ENCODE data around the gene BORA. TPM values are rescaled to one million over a fixed set of nuclear protein-coding genes. Genes with fewer than 3 reads are reported as not detected.

Gene BORA
- total and polyA plus RNA-seq, 2 of the 13 experiments (the other 11 are each of a cell fraction or from before 2014, with no cell fraction given) = 4.0 to 17.4 TPM

GRCh38 chr13:72727417-72728289 is at the start of gene BORA, which contains the start of gene MZT1 (continued):
- TF ChIP-seq HOXA3 (CRISPR knock-in tag; IDR thresholded peaks at IDR 0.05) (peak; percentile 91), ZNF607 (CRISPR knock-in tag; IDR thresholded peaks at IDR 0.05; ENCODE audit: borderline replicate concordance) (peak; percentile 77; the same call in 1 of the 2 replicates), ARHGAP35 (CRISPR knock-in tag; IDR thresholded peaks at IDR 0.05; ENCODE audit: borderline replicate concordance) (no peak), HNRNPL (IDR thresholded peaks at IDR 0.05; ENCODE audit: low read depth, low read length) (no peak), ZNF230 (CRISPR knock-in tag; IDR thresholded peaks at IDR 0.05) (no peak; the same call in 1 of the 2 replicates), U2AF2 (IDR thresholded peaks at IDR 0.05; ENCODE audit: low read depth, low read length) (no peak), ZNF709 (CRISPR knock-in tag; IDR thresholded peaks at IDR 0.05) (no peak; the same call in 1 of the 2 replicates), MXI1 (IDR thresholded peaks at IDR 0.05; ENCODE audit: borderline replicate concordance, low read depth, low read length) (peak; percentile 100), HIVEP1 (CRISPR knock-in tag; IDR thresholded peaks at IDR 0.05) (peak; percentile 67; the same call in 1 of the 2 replicates), DBP (CRISPR knock-in tag; IDR thresholded peaks at IDR 0.05; ENCODE audit: not compliant biosample characterization) (no peak), NPAS2 (CRISPR knock-in tag; IDR thresholded peaks at IDR 0.05; ENCODE audit: borderline replicate concordance) (no peak), ZNF598 (CRISPR knock-in tag; IDR thresholded peaks at IDR 0.05; ENCODE audit: borderline replicate concordance) (no peak), KLF11 (CRISPR knock-in tag; IDR thresholded peaks at IDR 0.05) (peak; percentile 95), HMGA1 (CRISPR knock-in tag; conservative IDR thresholded peaks at IDR 0.05) (no peak), DNMT1 (CRISPR knock-in tag; IDR thresholded peaks at IDR 0.05) (peak; percentile 51; the same call in 1 of the 2 replicates), AKNA (CRISPR knock-in tag; IDR thresholded peaks at IDR 0.05; ENCODE audit: borderline replicate concordance) (peak; percentile 80; the same call in 1 of the 2 replicates), ZSCAN29 (CRISPR knock-in tag; conservative IDR thresholded peaks at IDR 0.05) (peak; percentile 74; the same call in 1 of the 2 replicates), MTA1 (CRISPR knock-in tag; IDR thresholded peaks at IDR 0.05; ENCODE audit: borderline replicate concordance) (no peak), NFKBIZ (CRISPR knock-in tag; IDR thresholded peaks at IDR 0.05) (no peak; the same call in 1 of the 2 replicates), RFX1 (IDR thresholded peaks at IDR 0.05) (no peak), NRL (CRISPR knock-in tag; IDR thresholded peaks at IDR 0.05; ENCODE audit: borderline replicate concordance) (peak; percentile 80), PITX1 (CRISPR knock-in tag; IDR thresholded peaks at IDR 0.05) (no peak; the same call in 1 of the 2 replicates), MYNN (CRISPR knock-in tag; IDR thresholded peaks at IDR 0.05; ENCODE audit: low read depth) (no peak), PHB2 (IDR thresholded peaks at IDR 0.05; ENCODE audit: partially characterized antibody) (no peak), ZNF431 (CRISPR knock-in tag; IDR thresholded peaks at IDR 0.05; ENCODE audit: borderline replicate concordance, low read depth) (peak; percentile 89; the same call in 1 of the 2 replicates)
